ENCODE measurements around the gene WNT1.

The WNT1 gene

DNA sequence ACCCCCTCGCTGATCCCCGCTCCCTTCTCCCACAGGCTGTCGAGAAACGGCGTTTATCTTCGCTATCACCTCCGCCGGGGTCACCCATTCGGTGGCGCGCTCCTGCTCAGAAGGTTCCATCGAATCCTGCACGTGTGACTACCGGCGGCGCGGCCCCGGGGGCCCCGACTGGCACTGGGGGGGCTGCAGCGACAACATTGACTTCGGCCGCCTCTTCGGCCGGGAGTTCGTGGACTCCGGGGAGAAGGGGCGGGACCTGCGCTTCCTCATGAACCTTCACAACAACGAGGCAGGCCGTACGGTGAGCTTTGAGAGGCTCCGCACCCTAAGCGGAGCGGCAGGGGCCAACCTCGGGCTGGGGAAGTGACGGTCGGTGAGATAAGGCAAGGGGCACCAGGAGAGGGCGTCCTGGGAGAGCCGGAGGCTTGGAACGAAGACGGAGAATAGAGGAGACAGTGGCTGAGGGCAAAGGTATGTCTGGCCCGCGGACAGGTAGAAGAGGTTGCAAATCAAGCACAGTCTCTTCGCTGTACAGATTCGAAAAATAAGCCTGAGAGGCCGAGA, 2.3 kb downstream of the WNT1 start:
- DNase-seq = peak; percentile 23 to 34
- TF ChIP-seq POLR2A (IDR thresholded peaks at IDR 0.05; ENCODE audit: low read length) (no peak), GATA1 (IDR thresholded peaks at IDR 0.05; ENCODE audit: low read depth, low read length) (no peak)

DNA sequence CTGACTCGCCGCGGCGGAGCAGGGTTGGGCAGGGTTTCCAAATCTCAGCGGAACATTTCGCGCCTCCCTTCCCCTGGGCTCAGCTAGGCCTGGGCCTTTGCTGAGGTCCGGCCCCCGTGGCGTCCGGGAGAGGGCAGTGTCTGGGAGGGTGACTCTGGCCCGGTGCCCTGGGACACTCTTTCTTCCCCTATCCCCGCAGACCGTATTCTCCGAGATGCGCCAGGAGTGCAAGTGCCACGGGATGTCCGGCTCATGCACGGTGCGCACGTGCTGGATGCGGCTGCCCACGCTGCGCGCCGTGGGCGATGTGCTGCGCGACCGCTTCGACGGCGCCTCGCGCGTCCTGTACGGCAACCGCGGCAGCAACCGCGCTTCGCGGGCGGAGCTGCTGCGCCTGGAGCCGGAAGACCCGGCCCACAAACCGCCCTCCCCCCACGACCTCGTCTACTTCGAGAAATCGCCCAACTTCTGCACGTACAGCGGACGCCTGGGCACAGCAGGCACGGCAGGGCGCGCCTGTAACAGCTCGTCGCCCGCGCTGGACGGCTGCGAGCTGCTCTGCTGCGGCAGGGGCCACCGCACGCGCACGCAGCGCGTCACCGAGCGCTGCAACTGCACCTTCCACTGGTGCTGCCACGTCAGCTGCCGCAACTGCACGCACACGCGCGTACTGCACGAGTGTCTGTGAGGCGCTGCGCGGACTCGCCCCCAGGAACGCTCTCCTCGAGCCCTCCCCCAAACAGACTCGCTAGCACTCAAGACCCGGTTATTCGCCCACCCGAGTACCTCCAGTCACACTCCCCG, 3.0 kb downstream of the WNT1 start:
- DNase-seq = peak; percentile 24 to 34

DNA sequence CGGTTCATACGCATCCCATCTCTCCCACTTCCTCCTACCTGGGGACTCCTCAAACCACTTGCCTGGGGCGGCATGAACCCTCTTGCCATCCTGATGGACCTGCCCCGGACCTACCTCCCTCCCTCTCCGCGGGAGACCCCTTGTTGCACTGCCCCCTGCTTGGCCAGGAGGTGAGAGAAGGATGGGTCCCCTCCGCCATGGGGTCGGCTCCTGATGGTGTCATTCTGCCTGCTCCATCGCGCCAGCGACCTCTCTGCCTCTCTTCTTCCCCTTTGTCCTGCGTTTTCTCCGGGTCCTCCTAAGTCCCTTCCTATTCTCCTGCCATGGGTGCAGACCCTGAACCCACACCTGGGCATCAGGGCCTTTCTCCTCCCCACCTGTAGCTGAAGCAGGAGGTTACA, 3.6 kb downstream of the WNT1 start:
- no peak for DNase-seq
- TF ChIP-seq POLR2A (IDR thresholded peaks at IDR 0.05; ENCODE audit: low read length) = no peak

More for the DNA sequence above, 3.0 kb downstream of the WNT1 start:
- TF ChIP-seq GATA1 (IDR thresholded peaks at IDR 0.05; ENCODE audit: low read depth, low read length) (no peak), POLR2A (IDR thresholded peaks at IDR 0.05; ENCODE audit: low read length) (no peak)

DNA sequence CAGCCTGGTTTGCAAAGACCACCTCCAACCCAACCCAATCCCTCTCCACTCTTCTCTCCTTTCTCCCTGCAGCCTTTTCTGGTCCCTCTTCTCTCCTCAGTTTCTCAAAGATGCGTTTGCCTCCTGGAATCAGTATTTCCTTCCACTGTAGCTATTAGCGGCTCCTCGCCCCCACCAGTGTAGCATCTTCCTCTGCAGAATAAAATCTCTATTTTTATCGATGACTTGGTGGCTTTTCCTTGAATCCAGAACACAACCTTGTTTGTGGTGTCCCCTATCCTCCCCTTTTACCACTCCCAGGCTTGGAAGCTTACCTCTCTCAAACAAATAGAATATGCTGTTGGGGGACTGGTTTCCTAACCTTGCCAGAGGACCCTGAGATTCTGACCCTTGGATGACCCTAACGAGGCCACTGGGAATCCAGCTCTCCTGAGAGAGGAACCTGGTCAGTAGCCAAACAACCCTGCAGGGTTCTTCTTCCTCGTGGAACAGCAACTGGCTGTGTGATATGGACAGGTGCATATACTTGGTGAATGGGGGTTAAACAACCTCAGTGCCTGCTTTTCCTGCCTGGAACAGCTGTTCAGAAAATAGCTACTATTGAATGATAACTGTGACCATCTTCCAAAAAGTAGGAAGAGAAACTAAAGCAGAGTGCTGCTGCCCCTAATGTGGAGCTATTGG, 4.4 kb downstream of the WNT1 start:
- TF ChIP-seq POLR2A (IDR thresholded peaks at IDR 0.05; ENCODE audit: low read length) (no peak), GATA1 (IDR thresholded peaks at IDR 0.05; ENCODE audit: low read depth, low read length) (no peak)
- no peak for DNase-seq

DNA sequence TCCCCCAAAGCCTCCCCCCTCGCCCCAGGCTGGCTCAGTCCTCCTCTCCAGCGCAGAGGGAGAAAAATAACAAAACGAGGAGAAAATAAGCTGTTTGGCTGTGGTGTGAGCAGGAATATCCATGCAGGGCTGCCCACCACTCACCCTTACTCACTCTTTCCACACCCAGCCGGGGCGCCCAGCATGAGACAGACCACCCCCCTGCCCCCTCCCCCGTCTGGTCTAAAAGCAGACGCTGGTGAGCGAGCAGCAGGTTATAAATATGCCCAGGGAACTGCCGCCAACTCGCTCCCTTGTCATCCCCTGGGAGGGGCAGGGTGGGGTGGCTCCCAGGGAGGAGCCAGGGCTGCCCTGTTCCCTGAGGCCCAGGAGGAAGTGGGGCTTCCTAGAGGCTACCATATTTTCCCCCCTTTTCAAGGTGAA, 7.4 kb downstream of the WNT1 start:
- TF ChIP-seq POLR2A (IDR thresholded peaks at IDR 0.05; ENCODE audit: low read length) = no peak
- TF ChIP-seq GATA1 (IDR thresholded peaks at IDR 0.05; ENCODE audit: low read depth, low read length) = no peak
- no peak for DNase-seq

DNA sequence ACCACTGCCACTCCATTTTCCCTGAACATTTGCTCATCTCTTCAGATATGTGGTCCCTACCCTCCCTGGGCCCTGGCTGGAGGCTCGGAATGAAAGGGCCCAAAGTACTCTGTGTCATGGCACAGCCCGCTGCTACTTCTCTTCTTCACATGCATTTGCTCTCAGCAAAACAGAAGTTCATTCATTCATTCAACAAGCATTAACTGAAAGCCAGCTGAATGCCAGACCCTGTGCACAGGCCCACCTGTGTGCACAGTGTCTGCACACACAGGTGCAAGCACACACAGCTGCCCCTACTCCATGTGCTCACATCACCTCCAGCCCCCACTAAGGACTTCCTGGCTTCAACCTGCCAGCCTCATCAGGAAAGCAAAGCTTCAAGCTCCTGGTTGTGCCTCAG, 7.8 kb downstream of the WNT1 start:
- DNase-seq = no peak
- TF ChIP-seq GATA1 (IDR thresholded peaks at IDR 0.05; ENCODE audit: low read depth, low read length) = no peak
- no peak for TF ChIP-seq POLR2A (IDR thresholded peaks at IDR 0.05; ENCODE audit: low read length)

DNA sequence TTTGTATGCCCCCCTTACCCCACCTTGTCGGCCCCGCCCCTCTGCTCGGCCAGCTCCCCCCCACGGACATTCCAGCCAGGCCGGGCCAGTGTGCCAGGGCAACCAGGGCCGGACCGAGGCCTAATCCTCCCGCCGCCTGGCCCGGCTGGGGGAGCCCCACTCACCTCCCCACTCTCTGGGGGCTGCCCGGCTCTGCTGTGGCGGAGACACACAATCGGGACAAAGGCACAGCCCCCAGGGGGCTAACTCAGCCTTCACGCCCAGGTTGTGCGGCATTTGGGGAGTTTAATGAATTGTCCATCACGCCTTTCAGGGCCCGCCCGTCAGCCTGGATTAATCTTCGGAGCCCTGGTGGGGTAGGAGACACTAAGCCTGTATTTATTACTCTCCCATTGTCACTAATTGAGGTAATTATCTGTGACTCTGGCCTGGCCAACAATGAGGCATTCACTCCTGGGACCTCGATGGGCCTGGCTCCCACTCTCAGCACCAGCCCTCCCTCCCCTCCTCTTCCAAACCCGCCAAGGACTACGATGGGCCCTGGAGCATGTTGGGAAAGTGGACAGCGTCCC, 8.7 kb downstream of the WNT1 start:
- no peak for DNase-seq
- TF ChIP-seq POLR2A (IDR thresholded peaks at IDR 0.05; ENCODE audit: low read length) (no peak), GATA1 (IDR thresholded peaks at IDR 0.05; ENCODE audit: low read depth, low read length) (no peak)

DNA sequence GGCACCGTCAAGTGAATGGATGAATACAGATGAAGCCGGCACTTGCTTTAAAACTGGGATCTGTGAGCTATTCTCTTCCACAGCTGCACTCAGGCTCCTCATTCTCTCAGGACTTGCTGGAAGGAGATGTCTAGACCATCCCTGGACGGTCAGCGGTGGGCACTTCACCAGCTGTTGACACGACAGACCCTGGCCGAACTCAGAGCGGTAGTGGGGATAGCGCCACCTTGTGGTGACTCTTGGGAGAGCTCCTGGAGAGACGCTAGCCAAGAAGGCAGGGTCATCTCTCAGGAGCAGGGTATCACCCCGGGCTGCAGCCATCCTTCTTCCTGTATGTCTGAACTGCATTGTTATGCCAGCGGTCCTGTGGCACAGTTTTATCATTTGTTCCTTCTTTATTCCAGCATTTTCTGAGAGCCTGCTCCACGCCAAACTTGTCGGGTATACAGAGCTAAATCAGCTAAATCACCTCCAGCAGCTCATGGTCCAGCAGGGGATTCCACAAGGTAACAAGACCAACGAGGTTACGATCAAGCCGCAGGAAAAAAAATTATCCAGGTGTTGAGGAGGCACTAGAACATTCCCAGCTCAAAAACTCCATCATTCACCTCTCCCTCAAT, 10.0 kb downstream of the WNT1 start:
- no peak for TF ChIP-seq GATA1 (IDR thresholded peaks at IDR 0.05; ENCODE audit: low read depth, low read length)
- TF ChIP-seq POLR2A (IDR thresholded peaks at IDR 0.05; ENCODE audit: low read length) = no peak
- peak; percentile 63 to 81 for DNase-seq

DNA sequence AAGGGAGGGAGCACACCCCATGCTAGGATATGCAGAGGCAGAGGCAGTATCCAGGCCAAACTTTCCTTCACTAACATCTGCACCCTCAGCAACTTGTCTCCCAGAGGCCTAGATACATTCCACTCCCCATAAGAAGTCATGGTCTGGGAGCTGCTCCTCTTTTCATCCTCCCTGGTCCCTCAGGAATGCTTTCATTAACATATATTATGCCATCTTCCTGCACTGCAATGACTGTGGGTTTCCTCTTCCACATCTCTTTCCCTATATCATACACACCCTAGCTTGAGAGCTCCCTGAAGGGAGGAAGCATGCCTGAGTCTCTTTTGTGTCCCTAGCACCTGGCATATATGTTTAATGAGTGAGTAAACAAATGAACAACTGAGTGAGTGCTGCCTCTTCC, 12.4 kb downstream of the WNT1 start:
- no peak for TF ChIP-seq POLR2A (IDR thresholded peaks at IDR 0.05; ENCODE audit: low read length)
- DNase-seq = no peak

DNA sequence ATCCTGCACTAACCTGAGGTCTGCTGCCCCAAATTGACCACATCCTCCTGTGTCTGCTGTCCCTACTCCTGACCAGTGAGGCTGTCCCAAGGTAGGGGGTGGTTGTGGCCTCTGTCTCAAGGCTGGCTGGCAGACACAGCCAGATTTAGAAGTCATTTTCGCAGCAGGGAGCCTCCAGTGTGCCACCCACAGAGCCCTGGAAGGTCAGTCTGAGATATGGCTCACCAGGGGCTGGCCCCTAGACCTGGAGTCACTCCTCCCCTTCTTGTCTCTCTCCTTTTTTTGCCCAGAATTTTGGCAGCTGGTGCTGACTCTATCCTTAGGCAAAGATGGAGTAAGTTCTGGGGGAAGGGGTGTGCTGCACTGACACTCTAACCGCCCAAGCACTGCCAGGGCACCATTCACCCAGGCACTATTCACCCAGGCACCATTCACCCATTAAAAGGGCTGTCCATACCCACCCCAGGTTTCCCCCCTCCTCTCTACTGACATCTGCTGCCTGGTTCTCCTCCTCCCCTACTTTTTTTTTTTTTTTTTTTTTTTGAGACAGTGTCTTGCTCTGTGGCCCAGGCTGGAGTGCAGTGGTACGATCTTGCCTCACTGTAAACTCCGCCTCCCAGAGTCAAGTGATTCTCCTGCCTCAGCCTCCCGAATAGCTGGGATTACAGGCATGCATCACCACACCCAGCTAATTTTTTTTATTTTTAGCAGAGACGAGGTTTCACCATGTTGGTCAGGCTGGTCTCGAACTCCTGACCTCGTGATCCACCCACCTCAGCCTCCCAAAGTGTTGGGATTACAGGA, 13.3 kb downstream of the WNT1 start:
- DNase-seq = no peak
- no peak for TF ChIP-seq GATA1 (IDR thresholded peaks at IDR 0.05; ENCODE audit: low read depth, low read length)
- TF ChIP-seq POLR2A (IDR thresholded peaks at IDR 0.05; ENCODE audit: low read length) = no peak

DNA sequence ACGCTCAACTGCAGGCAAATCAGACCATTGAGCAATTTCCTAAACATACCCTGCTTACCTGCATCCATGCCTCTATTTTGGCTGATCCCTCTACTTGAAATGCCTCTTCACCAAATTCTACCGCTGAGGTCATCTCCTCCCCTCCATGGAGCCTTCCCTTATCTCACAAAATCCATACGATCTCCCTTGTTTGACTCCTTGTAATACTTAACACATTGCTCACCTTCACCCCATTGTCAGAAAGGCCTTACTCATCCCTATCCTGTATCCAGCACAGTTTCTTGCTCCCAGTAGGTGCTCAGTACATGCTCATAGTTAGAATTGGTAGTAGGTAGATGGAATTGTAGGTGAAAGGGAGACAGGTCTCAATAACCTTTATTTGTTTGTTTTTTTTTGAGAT, 15.7 kb downstream of the WNT1 start:
- TF ChIP-seq GATA1 (IDR thresholded peaks at IDR 0.05; ENCODE audit: low read depth, low read length) (no peak), POLR2A (IDR thresholded peaks at IDR 0.05; ENCODE audit: low read length) (no peak)
- no peak for DNase-seq

DNA sequence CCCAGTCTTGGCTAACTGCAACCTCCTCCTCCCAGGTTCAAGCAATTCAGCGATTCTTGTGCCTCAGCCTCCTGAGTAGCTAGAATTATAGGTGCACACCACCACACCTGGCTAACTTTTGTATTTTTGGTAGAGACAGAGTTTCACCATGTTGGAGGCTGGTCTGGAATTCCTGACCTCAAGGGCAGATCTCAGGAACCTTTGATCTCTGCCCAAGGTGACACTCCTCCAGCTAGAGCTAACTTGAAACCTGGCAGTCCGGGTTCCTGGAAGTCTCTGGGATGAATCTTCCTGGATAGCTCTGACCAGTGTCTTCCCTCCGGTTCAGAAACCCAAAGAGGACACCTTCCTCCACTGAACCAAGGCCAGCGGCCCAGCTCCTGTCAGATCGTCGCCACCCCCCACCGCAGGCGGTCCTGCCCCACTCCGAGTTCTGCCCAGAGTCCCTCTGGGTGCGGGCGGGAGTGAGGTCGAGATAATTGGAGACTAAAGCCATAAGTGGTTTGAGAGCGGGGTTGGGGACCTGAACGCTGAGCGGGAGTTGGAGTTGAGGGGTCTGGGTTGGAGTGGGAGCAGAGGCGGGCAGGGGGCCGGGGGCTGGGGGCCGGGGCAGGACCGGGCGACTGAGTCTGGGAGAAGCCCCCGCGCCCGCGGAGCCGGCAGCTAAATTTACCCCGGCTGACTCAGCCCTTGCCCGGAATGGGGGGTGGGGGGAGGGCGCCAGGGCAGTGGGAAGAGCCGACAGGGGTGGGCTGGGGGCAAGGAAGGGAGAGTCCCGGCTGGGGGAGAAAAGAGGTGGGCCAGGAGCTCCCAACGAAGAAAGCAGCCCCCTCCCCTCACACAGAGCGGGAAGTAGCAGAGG, 16.3 kb downstream of the WNT1 start:
- DNase-seq = no peak
- TF ChIP-seq POLR2A (IDR thresholded peaks at IDR 0.05; ENCODE audit: low read length) (no peak), GATA1 (IDR thresholded peaks at IDR 0.05; ENCODE audit: low read depth, low read length) (no peak)

Measured in erythroblast (primary cell).